CD4-positive, alpha-beta T cell (primary cell): Measurements from ENCODE around the gene CDKL2. TPM values are rescaled to one million over a fixed set of nuclear protein-coding genes. Genes with fewer than 3 reads are reported as not detected.
"Not testable (repeated sequence)": the region's sequence is repeated elsewhere in the genome, so short reads cannot be mapped to it uniquely, and the experiment has no call there.

Experiments used
- ATAC-seq: fragments of 200-7000 bp; cut with Tn5 transposase; one replicate; pipeline ENCODE4 v1.10.0; 2022; ENCODE audit warnings: mild to moderate bottlenecking; ENCODE audit not compliant: poor library complexity
- CTCF ChIA-PET: fragments of 350-600 bp; sonication (Branson Sonifier 250); formaldehyde crosslinking; loops from one replicate; lab custom pipeline; 2021; ENCODE audit warnings: antibody characterized with exemption, inconsistent platforms; lab: Charles Lee
- POLR2A ChIA-PET: fragments of 350-600 bp; sonication (Branson Sonifier 250); formaldehyde crosslinking; loops from one replicate; lab custom pipeline; 2021; ENCODE audit warnings: antibody characterized with exemption, inconsistent platforms; lab: Charles Lee
- DNase-seq, 14 experiments: peaks; one replicate each; pipeline ENCODE4 v3.0.0-alpha.2; 2013 to 2020; ENCODE audit warnings: mixed read lengths in 2 of 14
- H3K27ac ChIP-seq, 2 donors: one replicate each; pipeline versions ENCODE4 v1.5.1 to v1.7.0; 2013; ENCODE audit warnings: low read length in 2 of 2, low read depth in 1 of 2, mild to moderate bottlenecking in 1 of 2
- H3K27me3 ChIP-seq, 2 experiments: 1 replicate in 1 of 2; 2 replicates in 1 of 2; pipeline versions ENCODE4 v1.6.1 to v1.7.0; 2013; ENCODE audit warnings: low read length in 2 of 2, control low read depth in 1 of 2, mild to moderate bottlenecking in 1 of 2, moderate library complexity in 1 of 2; ENCODE audit not compliant: insufficient read depth in 2 of 2, control insufficient read depth in 1 of 2
- H3K36me3 ChIP-seq: one replicate; pipeline ENCODE4 v1.6.1; 2013; ENCODE audit warnings: low read length, control low read depth; ENCODE audit not compliant: insufficient read depth
- H3K4me1 ChIP-seq: one replicate; pipeline ENCODE4 v1.6.1; 2013; ENCODE audit warnings: low read length, control low read depth; ENCODE audit not compliant: insufficient read depth
- H3K4me3 ChIP-seq: one replicate; pipeline ENCODE4 v1.5.1; 2013; ENCODE audit warnings: mild to moderate bottlenecking, low read length, moderate library complexity
- H3K9me3 ChIP-seq, 2 experiments: 1 replicate in 1 of 2; 2 replicates in 1 of 2; pipeline versions ENCODE4 v1.6.1 to v1.7.0; 2013; ENCODE audit warnings: low read length in 2 of 2, mild to moderate bottlenecking in 2 of 2, control low read depth in 1 of 2, moderate library complexity in 1 of 2; ENCODE audit not compliant: control insufficient read depth in 1 of 2, insufficient read depth in 1 of 2
- H3K27ac Mint-ChIP-seq: one replicate; pipeline ENCODE4 v1.8.0; 2020; ENCODE audit warnings: mixed read lengths
- H3K27me3 Mint-ChIP-seq: one replicate; pipeline ENCODE4 v1.8.0; 2021; ENCODE audit warnings: mixed read lengths
- H3K36me3 Mint-ChIP-seq: one replicate; pipeline ENCODE4 v1.8.0; 2021; ENCODE audit warnings: low read depth, mixed read lengths
- H3K4me1 Mint-ChIP-seq: one replicate; pipeline ENCODE4 v1.8.0; 2021; ENCODE audit warnings: low read depth, mixed read lengths
- H3K4me3 Mint-ChIP-seq: one replicate; pipeline ENCODE4 v1.8.0; 2020; ENCODE audit warnings: mild to moderate bottlenecking, mixed read lengths
- H3K9me3 Mint-ChIP-seq: one replicate; pipeline ENCODE4 v1.8.0; 2020; ENCODE audit warnings: mixed read lengths
- CTCF ChIP-seq: fragments of 200-600 bp; IDR thresholded peaks from one replicate; pipeline ENCODE4 v1.8.0; 2022; ENCODE audit warnings: antibody characterized with exemption, mild to moderate bottlenecking
- intact Hi-C, 2 experiments: fragments of 100-400 bp; cut with DNase I in 1 of 2; cut with micrococcal nuclease in 1 of 2; formaldehyde crosslinking; loops; one replicate each; pipeline versions ENCODE4 v1.15.1 to v1.9.0; 2023 to 2025; cut with DNase I, micrococcal nuclease
- total RNA-seq, 174 experiments: library from RNA in 2 of 174; stranded (reverse) in 2 of 174; gene quantifications; one replicate each; pipeline ENCODE4 v1.2.3 and lab custom pipeline; 2021 to 2026

Gene CDKL2
- total RNA-seq, 2 experiments from 2014 or later, result 0.38 to 0.92 TPM

- intact Hi-C loops, ATAC-seq, H3K27me3 Mint-ChIP-seq, H3K27me3 ChIP-seq, H3K9me3 ChIP-seq, H3K4me1 Mint-ChIP-seq, POLR2A ChIA-PET, CTCF ChIA-PET, DNase-seq, H3K4me3 ChIP-seq, H3K4me1 ChIP-seq, H3K27ac ChIP-seq, H3K27ac Mint-ChIP-seq, H3K4me3 Mint-ChIP-seq: not testable (repeated sequence)
- peaks cover 15% of the 10 kb centered on the region for H3K9me3 Mint-ChIP-seq
- H3K36me3 ChIP-seq, result peaks cover 54% of the 10 kb centered on the region
- H3K36me3 Mint-ChIP-seq, result peaks cover 89% of the 10 kb centered on the region
These were observed 98.7 kb downstream of the CDKL2 start for GRCh38 chr4:75531536-75532143.

GRCh38 chr4:75530556-75531322 is 99.6 kb downstream of the CDKL2 start:
- H3K4me1 ChIP-seq, result no peaks in the 10 kb centered on the region
- ChIA-PET CTCF (no interaction called here), POLR2A (no interaction called here)
- Mint-ChIP-seq H3K36me3 (peaks cover 96% of the 10 kb centered on the region), H3K27me3 (no peaks in the 10 kb centered on the region), H3K4me1 (peaks cover 3% of the 10 kb centered on the region), H3K4me3 (no peak overlapping the region), H3K9me3 (peaks cover 15% of the 10 kb centered on the region), H3K27ac (no peak overlapping the region)
- H3K36me3 ChIP-seq, result peaks cover 63% of the 10 kb centered on the region
- no peak for TF ChIP-seq CTCF
- intact Hi-C loops, result no loop called here
- H3K27me3 ChIP-seq, result no peaks in the 10 kb centered on the region
- DNase-seq, result no peak
- peaks cover 0 to 6% of the 10 kb centered on the region in 2 experiments for H3K9me3 ChIP-seq
- no peak for ATAC-seq
- no peak overlapping the region for H3K4me3 ChIP-seq
- H3K27ac ChIP-seq, result no peak overlapping the region

Other genes with a start within 250 kb of the CDKL2 start
- 10 to 100 TPM; 33.6 to 37.0 TPM for gene RCHY1, start 116.1 kb downstream of the CDKL2 start, total RNA-seq
- 10 to 100 TPM; 19.1 to 22.8 TPM for gene THAP6, start 116.1 kb downstream of the CDKL2 start, total RNA-seq
- gene ODAPH, start 74.5 kb downstream of the CDKL2 start, total RNA-seq, result under 1 TPM in 1 of 2 experiments, not detected in 1; 0.36 TPM
- gene G3BP2, start 42.9 kb upstream of the CDKL2 start, total RNA-seq, result 100 to 1,000 TPM; 319 to 322 TPM
- gene USO1, start 94.0 kb upstream of the CDKL2 start, total RNA-seq, result 10 to 100 TPM; 10.5 to 10.9 TPM